ENCODE measurements around the gene RFT1.

- TF ChIP-seq USF1 (CRISPR knock-in tag; IDR thresholded peaks at IDR 0.05): no peak
- no peak for TF ChIP-seq ZNF263 (CRISPR knock-in tag; IDR thresholded peaks at IDR 0.05; ENCODE audit: low read depth)
- TF ChIP-seq CTCF (IDR thresholded peaks at IDR 0.05): no peak
- no peak for TF ChIP-seq JUN (CRISPR knock-in tag; IDR thresholded peaks at IDR 0.05)
Measured at GRCh38 chr3:53155760-53156159, 25.5 kb upstream of the RFT1 start.

Data from WTC11 (cell line).